Astrocyte of the hippocampus (primary cell): Measurements from ENCODE around the gene SQSTM1.
"Not testable (repeated sequence)": the region's sequence is repeated elsewhere in the genome, so short reads cannot be mapped to it uniquely, and the experiment has no call there.

ENCODE experiments used
- DNase-seq: peaks from one replicate; pipeline ENCODE4 v3.0.0; 2011; ENCODE audit warnings: low read depth, low spot score

Gene SQSTM1

DNA sequence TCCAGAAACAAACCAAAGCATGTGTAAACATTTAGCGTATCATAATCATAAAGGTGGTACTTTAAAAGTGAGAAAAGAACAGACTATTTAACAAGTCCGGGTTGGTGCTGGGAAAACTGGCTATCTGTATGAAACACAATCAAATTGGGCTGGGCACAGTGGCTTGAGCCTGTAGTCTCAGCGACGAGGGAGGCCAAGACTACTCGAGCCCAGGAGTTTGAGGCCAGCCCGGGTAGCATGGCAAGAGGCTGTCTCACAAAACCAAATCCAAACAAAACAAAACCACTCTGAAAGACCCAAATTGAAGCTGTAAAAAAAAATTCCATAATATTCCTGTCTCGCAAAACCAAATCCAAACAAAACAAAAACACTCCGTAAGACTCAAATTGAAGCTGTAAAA, 33.7 kb downstream of the SQSTM1 start:
- no peak for DNase-seq

DNA sequence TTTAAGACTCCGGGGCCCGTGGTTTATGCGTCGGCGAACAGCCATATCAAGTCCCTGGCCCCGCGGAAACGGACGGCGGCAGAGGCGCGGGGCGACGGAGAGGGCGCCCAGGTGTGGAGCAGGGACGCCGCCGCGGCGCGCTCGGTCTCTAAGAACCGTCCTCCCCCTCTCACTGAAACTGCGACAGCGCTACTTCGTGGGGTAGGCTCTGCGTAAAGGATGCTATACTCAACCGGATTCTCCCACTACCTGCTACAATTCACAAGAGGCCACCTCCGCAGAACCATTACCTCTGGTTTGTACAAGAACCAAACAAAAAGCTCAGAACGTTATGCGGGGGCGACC, 37.5 kb downstream of the SQSTM1 start:
- DNase-seq, result no peak

DNA sequence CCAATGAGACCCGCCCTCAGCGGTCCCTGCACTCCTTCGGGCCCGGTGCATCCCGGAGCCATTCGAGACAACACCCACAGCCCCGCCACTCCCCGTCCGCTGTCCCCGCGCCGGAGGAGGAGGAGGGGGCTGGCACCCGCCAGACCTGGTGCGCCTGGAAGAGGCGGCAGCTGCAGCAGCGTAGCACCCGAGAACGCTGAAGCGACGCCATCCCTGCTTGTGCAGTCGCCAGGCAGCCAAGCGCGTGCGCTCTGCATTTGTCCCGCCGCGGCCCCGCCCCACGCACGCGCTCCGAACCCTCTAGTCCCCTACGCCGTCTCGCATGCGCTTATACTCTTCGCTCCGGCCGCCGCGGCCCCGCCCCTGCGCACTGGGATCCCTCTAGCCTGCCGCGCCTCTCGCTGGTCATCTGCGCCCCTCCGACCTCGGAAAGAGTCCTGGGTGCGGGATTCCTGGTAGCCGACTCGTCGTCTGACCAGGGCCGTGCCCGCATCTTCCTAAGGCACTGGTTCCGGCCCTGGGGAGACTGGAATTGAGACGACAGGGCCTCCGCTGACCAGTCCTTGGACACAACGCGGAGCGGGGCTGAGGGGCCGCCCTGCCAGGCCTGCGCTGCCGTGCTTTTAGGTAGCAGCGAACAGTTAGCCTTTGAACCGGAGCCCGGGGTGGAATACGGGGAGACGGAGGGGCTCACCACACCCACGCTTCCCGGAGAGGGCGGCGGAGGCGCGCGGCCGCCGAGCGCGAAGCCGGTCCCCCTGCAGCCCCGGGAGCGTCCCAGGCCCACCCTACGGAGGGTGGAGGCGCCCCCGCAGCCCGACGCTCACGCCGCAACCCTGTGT, 38.1 kb downstream of the SQSTM1 start, which contains the start of gene MRNIP:
TSS of gene MRNIP (minus strand) at position 232 of the 842 bp plus-strand sequence. CDS start at position 211, 21 bp downstream.
- DNase-seq, result peak; percentile 98

DNA sequence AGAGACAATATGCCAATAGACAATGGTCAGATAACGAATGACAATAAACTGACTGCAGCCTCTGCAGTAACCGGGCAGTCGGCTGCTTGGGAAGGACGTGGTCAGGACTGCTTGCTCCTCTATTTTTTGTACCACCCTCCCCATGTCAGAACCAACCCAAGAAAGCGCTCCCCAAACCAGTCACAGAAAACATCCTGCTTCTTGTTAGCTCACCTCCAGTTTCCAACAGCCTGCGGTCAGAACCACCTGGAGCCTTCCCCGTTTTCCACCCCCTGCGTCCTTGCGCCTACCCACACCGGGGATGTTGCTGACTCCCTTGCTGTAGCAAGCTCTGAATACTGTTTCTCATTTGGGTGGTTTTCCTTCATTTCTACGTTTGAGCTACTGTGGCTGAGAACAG, 39.6 kb downstream of the SQSTM1 start:
- no peak for DNase-seq

DNA sequence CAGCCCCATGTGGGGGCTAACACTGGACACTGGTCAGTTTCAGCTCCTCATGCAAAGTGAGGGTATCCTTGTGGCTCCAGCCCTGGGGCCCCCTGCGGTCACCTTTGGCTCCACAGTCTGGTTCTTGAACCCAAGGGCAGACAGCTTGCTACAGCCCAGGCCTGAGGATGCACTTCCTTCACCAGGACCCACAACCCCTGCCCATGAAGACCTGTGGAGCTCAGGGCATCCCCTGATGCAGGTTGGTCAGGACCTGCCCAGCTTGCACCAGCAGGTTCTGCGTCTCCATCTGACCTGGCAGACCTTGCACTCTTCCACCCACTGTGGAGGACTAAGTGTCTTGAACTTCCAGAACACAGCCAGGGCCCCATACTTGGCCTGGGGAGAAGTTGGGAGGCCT, 41.6 kb downstream of the SQSTM1 start:
- no peak for DNase-seq

DNA sequence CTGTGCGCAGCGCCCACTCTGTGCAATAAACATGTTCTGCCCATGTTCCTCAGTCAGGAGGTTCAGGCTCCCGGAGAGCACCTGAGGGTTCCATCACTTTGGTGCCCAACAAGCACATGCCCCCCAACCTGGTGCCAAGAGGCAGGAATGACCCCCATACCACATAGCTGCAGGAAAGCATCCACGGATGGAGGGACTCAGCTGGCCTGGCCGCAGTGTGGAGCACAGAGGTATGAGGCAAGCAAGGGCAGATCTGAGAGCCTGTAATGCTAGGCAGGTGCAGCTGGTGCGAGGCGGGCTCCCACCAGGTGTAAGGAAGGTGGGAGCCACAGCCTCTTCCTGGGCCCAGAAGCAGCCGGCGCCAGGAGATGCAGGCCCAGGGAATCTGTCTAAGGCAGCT, 42.2 kb downstream of the SQSTM1 start:
- no peak for DNase-seq

DNA sequence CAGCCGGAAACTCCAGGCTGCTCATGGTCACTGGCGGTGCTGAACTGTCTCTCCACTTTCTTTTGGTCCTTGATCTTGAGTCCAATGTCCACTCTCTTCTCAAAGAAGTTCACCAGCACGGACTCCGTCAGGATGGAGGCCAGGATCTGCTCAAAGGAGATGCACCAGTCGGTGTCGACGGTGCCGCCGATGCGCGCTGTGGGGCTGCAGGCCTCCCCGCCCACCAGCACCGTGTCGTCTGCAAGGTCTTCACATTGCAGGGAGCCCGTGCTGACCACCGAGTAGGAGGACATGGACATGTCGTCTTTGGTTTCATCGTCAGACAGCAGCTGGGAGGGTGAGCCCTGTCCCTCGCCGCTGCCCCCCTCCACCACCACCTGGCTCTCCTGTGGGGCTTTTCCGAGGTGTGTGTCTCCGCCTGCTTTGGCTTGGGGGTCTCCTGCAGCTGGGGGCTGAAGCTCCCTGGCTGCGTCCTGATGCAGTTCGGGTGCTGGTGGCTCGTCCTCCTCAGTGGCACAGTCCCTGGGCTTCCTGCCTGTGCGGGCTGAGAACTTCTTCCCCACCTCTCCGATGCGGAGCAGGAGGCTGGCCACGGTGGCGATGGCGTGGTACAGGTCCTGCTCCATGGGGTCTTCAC, 42.9 kb downstream of the SQSTM1 start:
- no peak for DNase-seq

DNA sequence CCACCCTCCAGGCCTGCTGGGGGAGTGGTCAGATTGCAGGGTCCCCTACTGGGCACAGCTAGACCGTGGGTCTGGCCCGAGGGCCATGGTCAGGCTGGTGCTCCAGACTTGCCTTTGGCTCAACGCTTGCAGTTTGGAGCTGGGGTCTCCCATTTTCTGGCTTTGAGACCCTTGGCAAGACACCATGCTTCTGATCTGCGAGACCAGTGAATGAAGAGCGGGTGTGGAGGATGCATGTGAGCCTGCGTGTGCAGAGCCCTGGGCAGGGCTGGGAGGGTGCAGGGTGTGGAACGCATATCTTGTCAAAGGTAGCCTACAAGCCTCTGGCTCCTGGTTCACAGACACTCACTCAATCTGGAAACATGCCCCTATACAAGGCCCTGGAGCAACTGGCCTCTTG, 44.0 kb downstream of the SQSTM1 start:
- no peak for DNase-seq

DNA sequence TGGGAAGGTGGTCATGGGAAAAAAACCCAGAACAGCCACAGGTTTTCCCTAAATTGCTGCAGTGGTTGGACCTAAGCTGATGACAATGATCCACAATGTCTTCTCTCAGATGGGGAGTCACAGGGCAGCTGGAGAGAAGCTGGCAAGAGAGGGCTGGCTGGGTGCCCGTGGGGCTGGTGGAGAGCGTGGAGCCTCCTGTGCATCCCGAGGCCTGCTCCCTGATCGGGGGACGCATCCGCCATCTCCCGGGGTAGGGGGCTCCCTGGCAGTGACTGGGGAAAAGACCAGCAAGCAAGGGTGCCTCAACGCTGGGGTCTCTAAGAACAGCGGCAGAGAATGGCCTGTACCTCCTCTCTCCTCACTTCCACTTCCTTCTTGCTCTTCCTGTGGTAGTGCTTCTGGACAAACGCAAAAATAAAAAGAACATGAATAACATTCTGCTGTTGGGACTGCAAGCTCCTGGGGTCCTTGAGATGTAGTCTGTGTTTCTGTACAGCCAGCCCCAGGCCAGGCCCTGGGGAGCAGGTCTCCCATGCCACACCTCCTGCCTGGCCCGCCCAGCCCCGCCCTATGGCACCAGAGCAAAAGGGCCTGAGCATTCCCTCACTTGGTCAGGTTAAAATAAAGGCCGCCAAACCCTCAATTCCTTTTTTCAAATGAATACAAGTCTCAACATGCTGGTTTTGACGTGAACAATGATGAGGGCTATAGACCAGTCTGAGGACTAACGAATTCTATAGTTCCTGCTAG, 45.0 kb downstream of the SQSTM1 start:
- no peak for DNase-seq

DNA sequence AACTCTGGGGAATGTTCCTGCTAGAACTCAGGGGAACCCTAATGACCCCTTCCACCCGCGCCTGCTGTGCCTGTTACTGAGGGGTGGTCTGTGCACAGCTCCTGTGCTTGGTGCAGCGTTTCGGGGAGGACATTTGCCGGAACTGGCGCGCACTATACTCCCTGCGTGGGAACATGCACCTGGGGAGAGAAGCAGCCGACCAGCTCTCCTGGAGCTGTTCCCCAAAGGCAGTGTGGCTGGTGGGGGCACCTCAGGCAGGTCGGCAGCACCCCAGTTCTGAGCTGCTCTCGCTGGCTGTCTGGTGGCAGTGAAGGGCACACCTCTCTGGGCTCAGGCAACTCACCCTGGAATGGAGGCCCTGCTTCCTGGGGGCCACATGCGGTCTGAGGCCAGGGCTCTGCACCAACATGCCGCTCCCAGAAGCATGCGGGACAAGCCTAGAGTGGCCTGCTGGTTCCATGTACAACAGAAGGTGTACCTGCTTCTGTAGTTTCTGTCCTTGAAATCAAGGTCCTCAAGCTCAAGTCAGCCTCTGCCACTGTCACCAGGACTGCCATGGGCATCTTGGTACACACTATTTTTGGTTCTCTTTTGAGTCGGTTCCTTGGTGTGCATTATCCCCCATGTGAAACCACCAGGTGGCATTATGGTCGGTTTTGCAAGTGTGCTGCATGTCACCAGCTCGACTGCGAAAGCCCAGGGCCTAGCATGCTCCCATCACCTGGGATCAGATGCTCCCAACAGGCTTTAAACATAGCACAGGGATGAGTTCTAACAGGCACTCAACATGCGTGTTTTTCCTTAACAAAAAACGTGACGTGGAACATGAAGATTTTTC, 45.8 kb downstream of the SQSTM1 start:
- no peak for DNase-seq

DNA sequence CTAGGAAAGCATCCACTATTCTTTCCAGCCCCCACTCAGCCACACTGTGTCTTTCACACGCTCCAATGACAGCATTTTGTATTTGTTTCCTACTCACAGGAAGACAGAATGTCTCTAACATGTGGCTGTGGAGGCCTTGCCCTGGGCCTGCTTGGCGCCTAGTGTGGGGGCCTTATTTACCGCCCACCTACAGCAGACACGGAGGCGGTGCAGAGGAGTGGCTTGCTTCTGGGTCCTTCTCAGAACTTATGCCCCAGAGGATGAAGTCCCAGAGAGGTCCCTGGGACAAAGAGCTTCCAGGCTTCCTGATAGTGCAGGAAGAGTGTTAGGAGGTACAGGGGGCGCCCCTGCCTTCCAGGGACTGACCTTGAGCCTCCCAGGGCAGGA, 46.4 kb downstream of the SQSTM1 start:
- no peak for DNase-seq

DNA sequence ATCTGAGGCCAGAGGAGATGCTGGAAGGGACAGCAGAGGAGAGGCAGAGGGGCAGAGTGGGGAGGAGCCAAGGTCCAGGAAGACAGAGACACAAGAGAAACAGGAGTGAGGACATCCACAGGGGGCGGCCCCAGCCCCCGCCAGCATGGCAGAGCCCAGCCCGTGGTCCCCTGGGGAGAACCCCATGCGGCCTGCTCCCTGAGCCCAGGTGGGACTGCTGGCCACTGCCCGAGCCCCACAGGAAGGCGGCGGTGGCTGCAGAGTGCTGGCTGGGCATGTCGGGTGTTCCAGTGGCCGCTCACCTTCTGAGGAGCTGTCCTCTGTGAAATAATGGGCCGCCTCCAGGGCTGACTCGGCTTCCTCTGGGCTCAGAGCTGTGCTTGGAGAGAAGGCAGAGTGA, 46.8 kb downstream of the SQSTM1 start:
- DNase-seq, result no peak

DNA sequence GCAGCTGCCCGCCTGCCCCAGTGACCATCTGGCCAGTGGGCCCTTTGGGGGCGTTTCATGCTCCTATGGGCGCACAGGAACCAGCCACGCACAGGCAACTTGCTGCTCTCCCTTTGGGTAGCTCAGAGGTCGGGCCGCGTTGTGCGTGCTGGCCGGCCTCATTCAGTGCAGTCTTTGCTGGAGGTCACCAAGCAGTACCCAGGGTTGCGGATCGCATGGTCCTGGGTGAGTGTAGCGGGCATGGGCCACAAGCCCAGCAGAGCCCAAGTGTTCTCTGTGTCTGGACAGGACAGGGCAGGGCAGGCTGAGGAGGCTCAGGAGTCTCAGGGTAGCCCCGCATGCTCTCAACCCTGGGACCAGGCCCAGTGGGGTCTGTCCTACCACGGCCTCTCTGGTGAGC, 47.8 kb downstream of the SQSTM1 start:
- no peak for DNase-seq

DNA sequence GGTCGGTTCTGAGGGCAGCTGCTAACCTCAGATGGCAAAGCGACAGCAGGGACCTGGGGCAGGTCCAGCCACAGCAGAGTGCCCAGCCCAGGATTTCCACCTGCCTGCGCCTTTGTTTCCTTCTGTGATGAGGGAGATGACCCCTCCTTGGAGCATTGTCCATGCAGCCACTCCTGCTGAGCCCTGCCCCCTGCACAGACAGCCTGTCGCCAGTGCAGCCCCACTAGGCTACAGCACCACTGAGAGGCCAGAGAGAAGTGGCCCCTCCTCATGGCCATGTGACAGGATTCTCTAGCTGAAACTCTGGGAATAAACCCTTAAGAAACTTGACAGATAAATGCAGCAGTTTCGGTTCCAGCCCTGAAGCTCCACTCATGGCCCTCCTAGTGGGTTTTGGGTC, 48.4 kb downstream of the SQSTM1 start:
- DNase-seq, result no peak

DNA sequence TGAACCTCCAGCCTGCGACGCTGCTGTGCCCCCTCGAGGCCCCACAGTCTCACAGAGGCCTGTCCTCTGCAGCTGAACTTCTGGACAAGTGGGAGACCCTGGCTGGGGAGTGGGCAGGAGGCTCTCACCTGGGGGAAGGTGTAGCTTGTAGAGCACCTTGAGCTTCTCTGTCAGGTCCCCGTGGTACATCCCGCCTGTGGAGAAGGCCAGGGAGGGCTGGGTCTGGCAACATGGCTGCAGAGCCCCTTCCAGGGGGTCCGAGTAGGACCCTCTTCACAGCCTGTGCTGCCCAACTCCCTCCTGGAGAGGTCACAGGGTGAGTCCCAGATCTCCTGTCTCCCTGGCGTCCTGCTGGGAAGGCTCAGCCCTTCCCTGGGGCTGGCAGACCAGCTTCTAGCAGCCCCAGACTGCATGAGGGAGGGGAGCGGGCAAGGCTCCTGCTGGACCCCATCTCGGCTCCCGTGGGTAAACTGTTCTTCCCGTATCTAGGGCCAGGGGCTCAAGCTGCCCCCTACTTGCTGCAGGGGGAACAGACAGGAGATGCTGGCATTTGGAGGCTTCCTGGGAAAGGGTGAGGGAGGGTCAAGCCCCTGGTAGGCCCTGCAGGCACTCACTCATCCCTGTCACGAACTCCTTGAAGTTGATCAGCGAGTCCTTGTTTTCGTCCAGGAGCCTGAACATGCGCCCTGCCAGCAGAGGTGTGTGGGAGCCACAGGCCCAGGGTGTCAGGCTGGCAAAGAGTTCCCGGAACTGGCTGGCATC, 49.1 kb downstream of the SQSTM1 start:
- DNase-seq, result no peak

DNA sequence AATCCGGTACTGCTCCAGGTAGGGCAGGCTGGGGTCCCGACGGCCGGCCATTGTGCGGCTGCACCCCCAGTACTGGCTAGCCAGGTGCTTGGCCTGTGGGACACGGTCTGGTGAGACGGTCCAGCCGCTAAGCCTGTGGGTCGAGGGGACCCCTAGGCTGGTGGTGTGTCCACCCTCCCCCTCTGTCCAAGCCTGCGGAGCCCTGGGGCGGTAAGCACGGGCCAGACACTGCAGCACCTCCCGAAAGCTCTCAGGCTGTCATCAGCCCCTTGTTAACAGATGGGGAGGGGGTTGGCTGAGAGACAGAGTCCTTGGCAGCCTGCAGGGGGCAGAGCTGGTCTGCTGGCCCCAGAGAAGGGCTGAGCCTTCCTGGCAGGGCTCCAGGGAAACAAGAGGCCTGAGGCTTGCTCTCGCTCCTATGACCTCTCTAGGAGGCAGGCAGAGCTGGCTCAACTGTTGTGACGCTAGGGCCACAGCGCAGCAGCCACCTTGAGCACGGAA, 49.7 kb downstream of the SQSTM1 start:
- DNase-seq, result peak; percentile 65

DNA sequence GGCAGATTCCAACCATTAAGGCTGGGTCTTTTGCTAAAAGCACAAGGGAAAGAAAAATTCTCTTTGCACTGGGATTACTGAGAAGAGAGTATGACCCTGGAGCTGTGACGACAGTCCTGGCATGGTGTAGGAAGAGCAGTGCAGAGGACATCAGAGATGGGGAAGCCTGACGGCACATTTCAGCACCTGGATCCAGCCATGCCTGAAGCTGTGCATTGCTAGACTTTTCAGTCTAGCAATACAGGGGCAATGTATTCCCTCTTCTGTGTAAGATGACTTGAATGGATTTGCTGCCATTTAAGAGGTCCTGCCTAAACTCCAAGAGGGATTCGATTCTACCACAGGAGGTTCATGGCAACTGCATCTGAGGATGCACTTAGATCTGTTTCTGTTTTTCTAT, 50.2 kb downstream of the SQSTM1 start:
- no peak for DNase-seq

DNA sequence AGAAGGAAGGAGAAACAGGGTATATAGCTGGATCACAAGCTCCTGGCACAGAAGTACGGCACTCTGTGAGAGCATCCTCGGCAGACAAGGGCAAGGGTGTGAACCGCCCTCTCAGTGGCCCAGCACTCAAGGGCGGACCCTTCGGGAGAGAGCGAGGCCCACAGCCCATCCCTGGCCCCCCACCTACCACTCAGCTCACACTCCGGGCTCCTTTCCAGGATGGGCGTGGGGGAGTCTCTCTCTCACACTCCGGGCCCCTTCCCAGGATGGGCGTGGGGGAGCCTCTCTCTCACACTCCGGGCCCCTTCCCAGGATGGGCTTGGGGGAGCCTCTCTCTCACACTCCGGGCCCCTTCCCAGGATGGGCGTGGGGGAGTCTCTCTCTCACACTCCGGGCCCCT, 50.8 kb downstream of the SQSTM1 start:
- not testable (repeated sequence) for DNase-seq

DNA sequence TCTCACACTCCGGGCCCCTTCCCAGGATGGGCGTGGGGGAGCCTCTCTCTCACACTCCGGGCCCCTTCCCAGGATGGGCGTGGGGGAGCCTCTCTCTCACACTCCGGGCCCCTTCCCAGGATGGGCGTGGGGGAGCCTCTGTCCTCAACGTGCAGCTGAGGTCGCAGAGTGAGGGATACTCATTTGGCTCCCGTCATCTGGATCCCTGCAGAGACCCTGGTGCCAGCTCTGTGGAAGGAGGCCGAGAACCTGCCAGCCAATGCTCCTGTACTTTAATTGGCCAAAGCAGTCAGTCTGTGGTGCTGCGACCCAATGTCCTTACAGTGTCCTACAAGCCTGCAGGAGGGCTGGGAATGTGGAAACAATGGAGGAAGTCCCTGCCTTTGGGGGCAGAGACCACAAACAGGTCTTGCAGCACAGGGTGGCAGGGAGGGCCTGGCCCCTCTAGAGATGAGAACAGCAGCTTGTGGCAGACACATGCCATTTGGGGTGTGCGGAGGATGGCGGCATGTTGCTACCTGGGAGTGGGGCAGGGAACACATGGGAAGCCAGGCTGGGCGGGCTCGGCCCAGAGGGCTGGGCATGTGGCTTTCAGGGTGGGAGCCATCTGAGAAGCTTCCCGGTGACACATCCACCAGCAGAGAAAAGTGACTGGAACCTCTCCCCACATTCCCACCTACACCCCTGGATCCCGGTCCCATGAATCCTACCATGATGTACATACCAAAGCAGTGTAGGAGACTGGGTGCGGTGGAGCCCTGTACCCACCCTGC, 51.5 kb downstream of the SQSTM1 start:
- DNase-seq, result no peak
